ENCODE data around the gene ELAVL1.

ELAVL1 gene

GRCh38 chr19:8021374-8021773 is 15.9 kb upstream of the ELAVL1 start:
- no peak for DNase-seq (ENCODE audit: low read depth in 2 of 2, low spot score in 1 of 2)

- no peak for DNase-seq (ENCODE audit: low read depth in 2 of 2, low spot score in 1 of 2)
These were observed 15.2 kb upstream of the ELAVL1 start for GRCh38 chr19:8020681-8021080.

GRCh38 chr19:8017808-8018207 is 12.4 kb upstream of the ELAVL1 start:
- DNase-seq (ENCODE audit: low read depth in 2 of 2, low spot score in 1 of 2), result no peak

GRCh38 chr19:8004723-8005513 is 523 bp downstream of the ELAVL1 start:
- DNase-seq (ENCODE audit: low read depth in 2 of 2, low spot score in 1 of 2), result peak in 1 of 2 donors; percentile 8

- no peak for DNase-seq (ENCODE audit: low read depth in 2 of 2, low spot score in 1 of 2)
These were observed 1.4 kb downstream of the ELAVL1 start for GRCh38 chr19:8004001-8004400.

- DNase-seq (ENCODE audit: low read depth in 2 of 2, low spot score in 1 of 2), result peak; percentile 44 to 49
These were observed 3.2 kb downstream of the ELAVL1 start for GRCh38 chr19:8001995-8002849.

GRCh38 chr19:8001651-8001994 is 3.8 kb downstream of the ELAVL1 start:
- no peak for DNase-seq (ENCODE audit: low read depth in 2 of 2, low spot score in 1 of 2)

- DNase-seq (ENCODE audit: low read depth in 2 of 2, low spot score in 1 of 2), result no peak
These were observed 5.0 kb downstream of the ELAVL1 start for GRCh38 chr19:8000298-8001038.

GRCh38 chr19:7999376-7999775 is 6.1 kb downstream of the ELAVL1 start:
- DNase-seq (ENCODE audit: low read depth in 2 of 2, low spot score in 1 of 2), result no peak

GRCh38 chr19:7997809-7998480 is 7.5 kb downstream of the ELAVL1 start:
- no peak for DNase-seq (ENCODE audit: low read depth in 2 of 2, low spot score in 1 of 2)

GRCh38 chr19:7996883-7997282 is 8.6 kb downstream of the ELAVL1 start:
- DNase-seq (ENCODE audit: low read depth in 2 of 2, low spot score in 1 of 2), result no peak

GRCh38 chr19:7995810-7996158 is 9.7 kb downstream of the ELAVL1 start:
- no peak for DNase-seq (ENCODE audit: low read depth in 2 of 2, low spot score in 1 of 2)

GRCh38 chr19:7994928-7995809 is 10.3 kb downstream of the ELAVL1 start:
- no peak for DNase-seq (ENCODE audit: low read depth in 2 of 2, low spot score in 1 of 2)

- DNase-seq (ENCODE audit: low read depth in 2 of 2, low spot score in 1 of 2), result no peak
These were observed 11.3 kb downstream of the ELAVL1 start for GRCh38 chr19:7994114-7994513.

GRCh38 chr19:7993560-7993959 is 11.9 kb downstream of the ELAVL1 start:
- no peak for DNase-seq (ENCODE audit: low read depth in 2 of 2, low spot score in 1 of 2)

GRCh38 chr19:7992575-7992974 is 12.9 kb downstream of the ELAVL1 start:
- no peak for DNase-seq (ENCODE audit: low read depth in 2 of 2, low spot score in 1 of 2)

GRCh38 chr19:7989071-7989575 is 16.3 kb downstream of the ELAVL1 start:
- DNase-seq (ENCODE audit: low read depth in 2 of 2, low spot score in 1 of 2), result no peak

- no peak for DNase-seq (ENCODE audit: low read depth in 2 of 2, low spot score in 1 of 2)
These were observed 17.1 kb downstream of the ELAVL1 start for GRCh38 chr19:7988307-7988706.

- no peak for DNase-seq (ENCODE audit: low read depth in 2 of 2, low spot score in 1 of 2)
These were observed 18.2 kb downstream of the ELAVL1 start for GRCh38 chr19:7987114-7987768.
